GM18909 (cell line): ENCODE measurements around the gene TGM5.
"Not testable (repeated sequence)": the region's sequence is repeated elsewhere in the genome, so short reads cannot be mapped to it uniquely, and the experiment has no call there.

Experiments
- ATAC-seq: cut with Tn5 transposase; IDR thresholded peaks from one replicate; pipeline ENCODE4 v1.9.1; 2021; ENCODE audit warnings: mild to moderate bottlenecking; ENCODE audit not compliant: unreplicated experiment, poor library complexity

The TGM5 gene

DNA sequence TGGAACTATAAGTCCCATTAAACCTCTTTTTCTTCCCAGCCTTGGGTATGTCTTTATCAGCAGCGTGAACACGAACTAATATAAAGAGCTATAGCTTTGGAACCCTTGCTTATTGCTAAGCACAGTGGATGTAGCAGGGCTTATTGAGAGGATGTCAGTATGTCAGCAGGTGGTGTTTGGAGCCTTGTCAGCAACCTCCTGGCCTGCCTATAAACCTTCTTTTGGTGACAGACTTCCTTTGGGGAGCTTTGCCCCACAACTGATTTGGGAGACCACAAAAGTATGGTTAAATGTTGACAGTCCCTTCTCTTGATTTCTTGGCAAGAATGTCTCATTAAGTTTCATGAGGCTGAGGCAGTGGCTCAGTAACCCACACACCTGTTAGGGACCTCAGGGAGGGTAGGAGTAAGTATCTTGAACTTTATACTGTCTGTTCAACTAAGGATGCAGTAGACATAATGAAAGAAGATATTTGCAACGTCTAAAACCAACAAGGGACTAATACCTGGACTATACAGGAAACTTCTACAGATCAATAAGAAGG lies 66.7 kb downstream of the TGM5 start:
- no peak for ATAC-seq

DNA sequence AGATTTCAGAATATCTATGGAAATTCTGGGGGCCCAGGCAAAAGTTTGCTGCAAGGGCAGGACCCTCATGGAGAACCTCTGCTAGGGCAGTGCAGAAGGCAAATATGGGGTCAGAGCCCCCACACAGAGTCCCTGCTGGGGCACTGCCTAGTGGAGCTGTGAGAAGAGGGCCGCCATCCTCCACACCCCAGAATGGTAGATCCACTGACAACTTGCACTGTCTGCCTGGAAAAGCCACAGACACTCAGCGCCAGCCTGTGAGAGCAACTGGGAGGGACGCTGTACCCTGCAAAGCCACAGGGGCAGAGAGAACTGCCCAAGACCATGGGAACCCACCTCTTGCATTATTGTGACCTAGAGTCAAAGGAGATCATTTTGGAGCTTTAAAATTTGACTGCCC lies 67.7 kb downstream of the TGM5 start:
- ATAC-seq: no peak

DNA sequence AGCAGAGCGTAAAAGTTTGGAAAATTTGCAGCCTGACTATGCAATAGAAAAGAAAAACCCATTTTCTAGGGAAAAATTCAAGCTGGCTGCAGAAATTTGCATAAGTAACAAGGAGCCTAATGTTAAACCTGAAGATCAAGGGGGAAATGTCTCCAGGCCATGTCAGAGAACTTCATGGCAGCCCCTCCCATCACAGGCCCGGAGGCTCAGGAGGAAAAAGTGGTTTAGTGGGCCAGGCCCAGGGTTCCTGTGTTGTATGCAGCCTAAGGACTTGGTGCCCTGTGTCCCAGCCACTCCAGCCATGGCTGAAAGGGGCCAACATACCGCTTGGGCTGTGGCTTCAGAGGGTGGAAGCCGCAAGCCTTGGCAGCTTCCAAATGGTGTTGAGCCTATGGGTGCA lies 68.2 kb downstream of the TGM5 start:
- ATAC-seq: not testable (repeated sequence)

DNA sequence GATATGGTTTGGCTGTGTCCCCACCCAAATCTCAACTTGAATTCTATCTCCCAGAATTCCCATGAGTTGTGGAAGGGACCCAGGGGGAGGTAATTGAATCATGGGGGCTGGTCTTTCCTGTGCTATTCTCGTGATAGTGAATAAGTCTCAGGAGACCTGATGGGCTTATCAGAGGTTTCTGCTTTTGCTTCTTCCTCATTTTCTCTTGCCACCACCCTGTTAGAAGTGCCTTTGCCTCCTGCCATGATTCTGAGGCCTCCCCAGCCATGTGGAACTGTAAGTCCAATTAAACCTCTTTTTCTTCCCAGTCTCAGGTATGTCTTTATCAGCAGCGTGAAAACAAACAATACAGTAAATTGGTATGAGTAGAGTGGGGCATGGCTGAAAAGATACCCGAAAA lies 69.0 kb downstream of the TGM5 start:
- not testable (repeated sequence) for ATAC-seq

DNA sequence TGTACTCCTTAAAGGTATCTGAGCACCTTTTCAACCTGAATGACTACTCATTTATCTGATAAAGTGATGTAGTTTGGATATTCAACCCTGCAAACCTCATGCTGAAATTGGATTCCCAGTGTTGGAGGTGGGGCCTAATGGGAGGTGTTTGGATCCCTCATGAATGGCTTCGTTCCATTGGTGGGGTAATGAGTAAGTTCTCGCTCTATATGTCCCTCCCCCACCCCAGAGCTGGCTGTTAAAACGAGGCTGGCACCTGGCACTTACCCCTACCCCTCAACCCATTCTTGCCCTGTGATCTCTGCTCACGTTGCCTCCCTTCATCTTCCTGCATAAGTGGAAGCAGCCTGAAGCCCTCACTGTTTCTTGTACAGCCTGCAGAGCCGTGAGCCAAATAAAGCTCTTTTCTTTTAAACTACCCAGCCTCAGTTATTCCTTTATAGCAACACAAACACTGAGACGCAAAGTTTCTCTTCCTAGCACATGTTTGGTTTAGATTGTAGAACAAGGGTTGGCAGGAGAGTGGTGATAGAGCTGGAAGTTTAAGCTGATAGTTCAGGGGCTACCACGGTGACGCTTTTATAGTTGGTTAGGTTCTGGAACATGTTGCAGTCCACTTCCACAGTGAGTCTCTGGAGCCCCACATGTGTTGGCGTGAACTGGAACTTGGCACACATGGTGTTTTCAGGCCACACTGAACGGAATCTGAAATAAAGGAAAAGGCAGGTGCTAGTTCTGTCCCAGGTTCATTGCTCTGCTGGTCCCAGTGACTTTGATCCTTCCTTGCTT lies 69.8 kb downstream of the TGM5 start:
- no peak for ATAC-seq

- no peak for ATAC-seq
Observed at GRCh38 chr15:43194795-43195194, 71.9 kb downstream of the TGM5 start.

- no peak for ATAC-seq
Observed at GRCh38 chr15:43193710-43194109, 73.0 kb downstream of the TGM5 start.

DNA sequence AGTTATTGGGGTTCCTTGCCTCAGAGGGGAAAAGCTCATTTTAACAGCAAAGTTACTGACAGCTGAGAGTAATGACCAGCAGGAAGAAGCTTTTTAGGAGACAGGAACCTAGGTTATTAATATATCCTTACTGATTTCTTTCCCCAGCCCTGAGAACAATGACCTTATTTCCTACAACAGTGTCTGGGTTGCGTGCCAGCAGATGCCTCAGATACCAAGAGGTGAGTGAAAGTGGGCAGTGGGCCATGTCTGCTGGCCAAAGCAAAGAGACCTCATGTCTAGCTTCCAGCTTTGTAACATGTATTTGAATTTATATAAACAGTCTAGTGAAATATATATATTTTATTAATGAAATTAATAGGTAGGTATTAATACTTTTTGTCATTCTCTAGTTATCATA lies 76.5 kb downstream of the TGM5 start:
- no peak for ATAC-seq

GRCh38 chr15:43189296-43189695 lies 77.4 kb downstream of the TGM5 start:
- no peak for ATAC-seq

- no peak for ATAC-seq
Observed at GRCh38 chr15:43187544-43188155, 79.1 kb downstream of the TGM5 start.

- peak; percentile 30 for ATAC-seq
Observed at GRCh38 chr15:43186003-43186353, 80.8 kb downstream of the TGM5 start.

DNA sequence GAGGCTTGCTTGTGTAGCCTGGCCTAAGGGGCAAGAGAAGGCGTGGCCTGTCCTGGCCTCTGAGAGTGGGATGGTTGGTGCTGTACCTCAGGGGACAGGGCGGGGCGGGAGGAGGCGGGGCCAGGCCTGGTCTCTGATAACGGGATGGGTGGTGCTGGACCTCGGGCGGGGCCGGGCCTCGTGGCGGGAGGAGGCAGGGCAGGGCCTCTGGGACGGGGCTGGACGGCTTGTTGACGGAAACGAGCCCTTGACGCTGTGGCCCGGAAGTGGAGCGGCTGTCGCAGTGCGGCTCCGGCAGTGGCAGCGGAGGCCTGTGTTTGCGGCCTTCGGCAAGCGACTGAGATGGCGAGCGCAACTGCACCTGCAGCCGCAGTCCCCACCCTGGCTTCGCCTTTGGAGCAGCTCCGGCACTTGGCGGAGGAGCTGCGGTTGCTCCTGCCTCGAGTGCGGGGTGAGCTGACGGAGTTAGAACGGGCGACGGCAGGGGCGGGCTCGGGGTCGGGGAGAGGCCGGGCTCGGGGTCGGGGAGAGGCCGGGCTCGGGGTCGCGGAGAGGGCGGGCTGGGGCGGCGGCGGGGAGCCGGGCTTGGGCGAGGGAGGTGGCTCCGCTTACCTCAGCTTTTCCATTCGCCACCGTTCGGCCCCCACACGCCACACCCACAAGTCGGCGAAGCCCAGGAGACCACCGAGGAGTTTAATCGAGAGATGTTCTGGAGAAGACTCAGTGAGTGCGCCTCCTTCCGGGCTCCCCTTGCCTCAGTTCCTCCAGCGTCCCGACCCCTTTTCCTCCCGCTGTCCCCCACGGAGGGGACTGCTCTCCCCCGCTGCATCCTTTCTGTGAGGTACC lies 81.3 kb downstream of the TGM5 start, which contains the start of gene CCNDBP1:
Gene CCNDBP1, plus strand, starts transcription at position 247 of the 846 bp plus-strand sequence. Its CDS starts 96 bp downstream, at position 343.
- ATAC-seq: peak; percentile 94

DNA sequence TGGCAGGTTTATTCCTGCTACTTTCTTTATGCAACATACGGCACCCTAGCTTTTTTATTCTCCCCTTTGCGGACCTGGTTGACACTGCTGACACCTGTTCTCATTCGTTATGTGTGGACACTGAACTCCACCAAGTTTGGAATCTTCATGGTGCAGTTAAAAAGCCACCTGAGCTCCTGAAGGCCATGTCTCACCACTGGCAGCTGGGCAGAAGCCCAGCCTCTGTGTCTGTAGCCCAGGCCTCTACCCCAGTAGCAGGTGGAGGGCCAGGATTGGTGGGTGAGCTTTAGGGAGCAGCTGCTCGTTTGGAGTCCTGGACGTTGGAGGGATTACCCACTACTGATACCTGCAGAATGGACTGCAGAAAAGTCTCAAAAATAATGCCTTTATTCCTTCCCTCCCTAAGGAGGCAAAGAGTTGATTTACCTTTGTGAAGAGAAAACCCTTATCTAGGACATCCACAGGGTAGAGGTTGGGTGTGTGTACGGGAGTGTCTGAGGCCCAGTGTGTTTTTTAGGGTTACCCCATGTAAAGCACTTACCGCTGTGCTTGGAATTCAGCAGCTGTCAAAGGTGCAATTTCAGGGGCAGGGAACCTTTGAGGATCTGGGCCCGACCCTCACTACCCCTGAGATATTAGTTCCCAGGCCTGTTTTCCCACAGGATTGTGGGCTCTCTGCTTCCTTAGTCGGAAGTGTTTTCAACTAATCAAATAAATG lies 82.2 kb downstream of the TGM5 start:
- ATAC-seq: no peak

GRCh38 chr15:43183270-43183669 lies 83.5 kb downstream of the TGM5 start:
- no peak for ATAC-seq
